GM23338 (cell line): ENCODE measurements around the gene GPATCH8. TPM values are rescaled to one million over a fixed set of nuclear protein-coding genes. Genes with fewer than 3 reads are reported as not detected.

Source experiments
- ATAC-seq: fragments of 200-7000 bp; cut with Tn5 transposase; 3 replicates; pipeline ENCODE4 v1.9.1; 2020
- DNase-seq: peaks from one replicate; pipeline ENCODE4 v3.0.0-alpha.2; 2015; ENCODE audit warnings: low spot score
- H2AFZ ChIP-seq: fragments of 200-600 bp; sonication (generic); 2 replicates; pipeline ENCODE4 v1.8.0; 2016; ENCODE audit warnings: antibody characterized with exemption, mild to moderate bottlenecking, moderate library complexity
- H3F3A ChIP-seq: fragments of 200-600 bp; sonication (generic); replicated peaks from 2 replicates; pipeline ENCODE4 v1.8.0; 2017; ENCODE audit warnings: antibody characterized with exemption, mixed run types, low read depth
- H3K27ac ChIP-seq: fragments of 200-600 bp; sonication (generic); 2 replicates; pipeline ENCODE4 v1.6.1; 2016; ENCODE audit warnings: low read depth
- H3K27me3 ChIP-seq: fragments of 200-600 bp; sonication (generic); 2 replicates; pipeline ENCODE4 v1.8.0; 2016; ENCODE audit warnings: mild to moderate bottlenecking, mixed run types, moderate library complexity; ENCODE audit not compliant: insufficient read depth
- H3K36me3 ChIP-seq: fragments of 200-600 bp; sonication (generic); 2 replicates; pipeline ENCODE4 v1.8.0; 2016; ENCODE audit warnings: mild to moderate bottlenecking; ENCODE audit not compliant: insufficient read depth
- H3K4me1 ChIP-seq: fragments of 200-600 bp; sonication (generic); 2 replicates; pipeline ENCODE4 v1.8.0; 2016; ENCODE audit warnings: mild to moderate bottlenecking, moderate library complexity; ENCODE audit not compliant: insufficient read depth
- H3K4me2 ChIP-seq: fragments of 200-600 bp; sonication (generic); 2 replicates; pipeline ENCODE4 v1.7.1; 2017; ENCODE audit warnings: mixed run types
- H3K4me3 ChIP-seq: fragments of 200-600 bp; sonication (generic); 2 replicates; pipeline ENCODE4 v1.6.1; 2016; ENCODE audit warnings: mixed run types
- H3K79me2 ChIP-seq: fragments of 200-600 bp; sonication (generic); replicated peaks from 2 replicates; pipeline ENCODE4 v1.8.0; 2017; ENCODE audit warnings: mild to moderate bottlenecking; ENCODE audit not compliant: insufficient read depth
- H3K9me2 ChIP-seq: fragments of 200-600 bp; sonication (generic); 2 replicates; pipeline ENCODE4 v1.8.0; 2017; ENCODE audit not compliant: insufficient read depth
- H4K20me1 ChIP-seq: fragments of 200-600 bp; sonication (generic); replicated peaks from 2 replicates; pipeline ENCODE4 v1.8.0; 2017; ENCODE audit warnings: mild to moderate bottlenecking; ENCODE audit not compliant: insufficient read depth
- H3K27ac Mint-ChIP-seq: 2 replicates; pipeline ENCODE4 v1.8.0; 2020; ENCODE audit warnings: inconsistent platforms, mild to moderate bottlenecking, moderate library complexity, mixed read lengths
- H3K27me3 Mint-ChIP-seq: 3 replicates; pipeline ENCODE4 v1.8.0; 2022; ENCODE audit warnings: low read depth, mild to moderate bottlenecking, moderate library complexity, mixed read lengths, inconsistent platforms; ENCODE audit not compliant: insufficient read depth, poor library complexity
- H3K36me3 Mint-ChIP-seq: 3 replicates; pipeline ENCODE4 v1.8.0; 2021; ENCODE audit warnings: low read depth, mild to moderate bottlenecking, inconsistent platforms, moderate library complexity, mixed read lengths
- H3K4me1 Mint-ChIP-seq: 3 replicates; pipeline ENCODE4 v1.8.0; 2020; ENCODE audit warnings: mild to moderate bottlenecking, inconsistent platforms, mixed read lengths
- H3K4me3 Mint-ChIP-seq: 3 replicates; pipeline ENCODE4 v1.8.0; 2021; ENCODE audit warnings: moderate library complexity, mild to moderate bottlenecking, inconsistent platforms, mixed read lengths
- H3K9me3 Mint-ChIP-seq: 3 replicates; pipeline ENCODE4 v1.8.0; 2020; ENCODE audit warnings: moderate library complexity, mild to moderate bottlenecking, inconsistent platforms, mixed read lengths
- CREB1 ChIP-seq: fragments of 250-450 bp; sonication (Bioruptor Pico); IDR thresholded peaks from 2 replicates; pipeline ENCODE4 v1.5.0; 2020; ENCODE audit warnings: low read depth, mild to moderate bottlenecking, moderate library complexity
- EZH2phosphoT487 ChIP-seq: fragments of 200-600 bp; sonication (generic); IDR thresholded peaks from one replicate; pipeline ENCODE4 v1.8.1; 2018; ENCODE audit warnings: antibody characterized with exemption; ENCODE audit not compliant: unreplicated experiment
- NANOG ChIP-seq: IDR thresholded peaks from 2 replicates; pipeline ENCODE4 v1.6.1; 2016; ENCODE audit warnings: antibody characterized with exemption, borderline replicate concordance
- POLR2AphosphoS5 ChIP-seq: IDR thresholded peaks from 2 replicates; pipeline ENCODE4 v1.6.1; 2016; ENCODE audit warnings: antibody characterized with exemption, low read depth
- STAT1 ChIP-seq: IDR thresholded peaks from one replicate; pipeline ENCODE4 v1.6.1; 2016; ENCODE audit warnings: antibody characterized with exemption; ENCODE audit not compliant: unreplicated experiment
- ZNF114 ChIP-seq: fragments of 250-450 bp; sonication (Bioruptor Pico); IDR thresholded peaks from 2 replicates; pipeline ENCODE4 v1.5.0; 2020; ENCODE audit warnings: mild to moderate bottlenecking, moderate library complexity
- ZNF331 ChIP-seq: fragments of 250-450 bp; sonication (Bioruptor Pico); IDR thresholded peaks from 2 replicates; pipeline ENCODE4 v1.5.0; 2020; ENCODE audit warnings: low read depth, mild to moderate bottlenecking, moderate library complexity
- polyA plus RNA-seq: library from polyadenylated mRNA; unstranded; fragments of >200 nt; fragmentation: Nextera tagmentation; extraction: Ambion mirVana; gene quantifications from 2 replicates; pipeline ENCODE4 v1.2.1, GENCODE V29; 2016
- total RNA-seq: library from RNA; depleted of rRNA; stranded (reverse); fragments of >200 nt; shearing (Covaris generic); gene quantifications from 2 replicates; pipeline ENCODE4 v1.2.3, GENCODE V29; 2014
- TF ChIP-seq, protein P1 (sequence below): IDR thresholded peaks from one replicate; pipeline ENCODE4 v1.6.1; 2018; ENCODE audit warnings: antibody characterized with exemption; ENCODE audit not compliant: unreplicated experiment
- TF ChIP-seq, protein P2 (sequence below): fragments of 250-450 bp; sonication (Bioruptor Pico); IDR thresholded peaks from 2 replicates; pipeline ENCODE4 v1.5.0; 2020; ENCODE audit warnings: mild to moderate bottlenecking, moderate library complexity
- TF ChIP-seq, protein P3 (sequence below), 2 experiments: fragments of 200-600 bp in 1 of 2; sonication (generic) in 1 of 2; conservative IDR thresholded peaks; 2 replicates each; pipeline versions ENCODE4 v1.5.1 to v1.6.1; 2016 to 2017; ENCODE audit warnings: antibody characterized with exemption in 2 of 2, low read depth in 2 of 2, mild to moderate bottlenecking in 2 of 2, moderate library complexity in 1 of 2

GPATCH8 gene
- total and polyA plus RNA-seq, 2 experiments from 2014 or later = 44.4 to 76.5 TPM

DNA sequence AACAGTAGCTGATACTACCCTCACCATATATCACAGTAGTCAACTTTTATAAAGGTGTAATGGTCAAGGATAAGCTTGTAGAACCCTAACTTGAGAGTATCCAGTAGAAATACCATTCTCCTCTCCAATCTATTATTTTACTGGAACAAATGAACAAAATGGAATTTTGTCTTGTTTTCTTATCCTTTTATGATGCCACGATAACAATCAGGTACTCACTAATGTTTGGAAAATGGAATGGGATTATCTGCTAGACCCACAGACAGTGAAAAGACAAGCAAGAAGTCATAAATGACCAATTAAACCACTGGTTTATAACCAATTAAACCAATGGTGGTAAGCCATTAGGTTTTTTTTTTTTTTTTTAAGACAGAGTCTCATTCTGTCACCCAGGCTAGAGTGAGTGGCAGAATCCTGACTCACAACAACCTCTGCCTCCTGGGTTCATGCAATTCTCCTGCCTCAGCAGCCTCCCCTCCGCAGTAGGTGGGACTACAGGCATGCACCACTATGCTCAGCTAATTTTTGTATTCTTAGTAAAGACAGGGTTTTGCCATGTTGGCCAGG lies 10.4 kb downstream of the GPATCH8 start:
- Histone ChIP-seq H3F3A (no peaks in the 10 kb centered on the region), H2AFZ (no peak overlapping the region), H3K4me2 (no peak overlapping the region), H3K4me3 (no peak overlapping the region), H3K79me2 (peaks cover 100% of the 10 kb centered on the region), H3K36me3 (no peaks in the 10 kb centered on the region), H3K27ac (no peak overlapping the region), H4K20me1 (peaks cover 68% of the 10 kb centered on the region), H3K4me1 (no peaks in the 10 kb centered on the region; the same call in 1 of the 2 replicates), H3K9me2 (no peaks in the 10 kb centered on the region), H3K27me3 (no peaks in the 10 kb centered on the region)
- ATAC-seq (no peak), DNase-seq (no peak)
- Mint-ChIP-seq H3K4me3 (no peak overlapping the region), H3K27me3 (no peaks in the 10 kb centered on the region), H3K36me3 (peaks cover 26% of the 10 kb centered on the region), H3K27ac (no peak overlapping the region), H3K4me1 (no peaks in the 10 kb centered on the region), H3K9me3 (no peaks in the 10 kb centered on the region)
- TF ChIP-seq POLR2AphosphoS5 (no peak), ZNF114 (no peak), NANOG (no peak), CREB1 (CRISPR knock-in tag) (no peak)

DNA sequence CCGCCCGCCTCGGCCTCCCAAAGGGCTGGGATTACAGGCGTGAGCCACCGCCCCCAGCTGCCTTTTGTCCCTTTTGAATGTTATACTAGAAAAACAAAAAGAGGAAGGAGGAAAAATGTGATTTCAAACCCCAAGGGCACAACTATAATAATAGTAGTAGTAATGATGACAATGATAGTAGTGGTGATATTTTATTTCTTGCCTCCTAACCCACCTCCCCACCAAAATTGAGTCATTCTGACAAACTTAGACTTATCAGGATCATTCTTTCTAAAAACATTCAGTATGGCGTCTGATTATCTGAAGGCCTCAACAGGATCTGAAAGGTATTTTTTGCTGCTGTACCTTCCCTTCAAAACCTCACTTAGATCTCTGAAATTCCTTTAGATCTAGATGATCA lies 13.6 kb downstream of the GPATCH8 start:
- Histone ChIP-seq H3F3A (no peaks in the 10 kb centered on the region), H4K20me1 (peaks cover 60% of the 10 kb centered on the region), H3K4me2 (no peak overlapping the region), H3K4me1 (peaks cover 14% of the 10 kb centered on the region; the same call in 1 of the 2 replicates), H3K79me2 (peaks cover 100% of the 10 kb centered on the region), H3K36me3 (no peaks in the 10 kb centered on the region), H3K4me3 (no peak overlapping the region), H3K9me2 (no peaks in the 10 kb centered on the region), H2AFZ (no peak overlapping the region), H3K27me3 (no peaks in the 10 kb centered on the region), H3K27ac (no peak overlapping the region)
- H3K27me3 Mint-ChIP-seq = peaks cover 2% of the 10 kb centered on the region
- DNase-seq = no peak
- H3K4me1 Mint-ChIP-seq = peaks cover 6% of the 10 kb centered on the region
- H3K4me3 Mint-ChIP-seq = no peak overlapping the region
- H3K27ac Mint-ChIP-seq = no peak overlapping the region
- peaks cover 30% of the 10 kb centered on the region for H3K36me3 Mint-ChIP-seq
- ATAC-seq = no peak
- H3K9me3 Mint-ChIP-seq = no peaks in the 10 kb centered on the region
- no peak for TF ChIP-seq POLR2AphosphoS5
- TF ChIP-seq, protein P1, sequence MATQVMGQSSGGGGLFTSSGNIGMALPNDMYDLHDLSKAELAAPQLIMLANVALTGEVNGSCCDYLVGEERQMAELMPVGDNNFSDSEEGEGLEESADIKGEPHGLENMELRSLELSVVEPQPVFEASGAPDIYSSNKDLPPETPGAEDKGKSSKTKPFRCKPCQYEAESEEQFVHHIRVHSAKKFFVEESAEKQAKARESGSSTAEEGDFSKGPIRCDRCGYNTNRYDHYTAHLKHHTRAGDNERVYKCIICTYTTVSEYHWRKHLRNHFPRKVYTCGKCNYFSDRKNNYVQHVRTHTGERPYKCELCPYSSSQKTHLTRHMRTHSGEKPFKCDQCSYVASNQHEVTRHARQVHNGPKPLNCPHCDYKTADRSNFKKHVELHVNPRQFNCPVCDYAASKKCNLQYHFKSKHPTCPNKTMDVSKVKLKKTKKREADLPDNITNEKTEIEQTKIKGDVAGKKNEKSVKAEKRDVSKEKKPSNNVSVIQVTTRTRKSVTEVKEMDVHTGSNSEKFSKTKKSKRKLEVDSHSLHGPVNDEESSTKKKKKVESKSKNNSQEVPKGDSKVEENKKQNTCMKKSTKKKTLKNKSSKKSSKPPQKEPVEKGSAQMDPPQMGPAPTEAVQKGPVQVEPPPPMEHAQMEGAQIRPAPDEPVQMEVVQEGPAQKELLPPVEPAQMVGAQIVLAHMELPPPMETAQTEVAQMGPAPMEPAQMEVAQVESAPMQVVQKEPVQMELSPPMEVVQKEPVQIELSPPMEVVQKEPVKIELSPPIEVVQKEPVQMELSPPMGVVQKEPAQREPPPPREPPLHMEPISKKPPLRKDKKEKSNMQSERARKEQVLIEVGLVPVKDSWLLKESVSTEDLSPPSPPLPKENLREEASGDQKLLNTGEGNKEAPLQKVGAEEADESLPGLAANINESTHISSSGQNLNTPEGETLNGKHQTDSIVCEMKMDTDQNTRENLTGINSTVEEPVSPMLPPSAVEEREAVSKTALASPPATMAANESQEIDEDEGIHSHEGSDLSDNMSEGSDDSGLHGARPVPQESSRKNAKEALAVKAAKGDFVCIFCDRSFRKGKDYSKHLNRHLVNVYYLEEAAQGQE = no peak
- TF ChIP-seq NANOG = no peak
- TF ChIP-seq, protein P2, sequence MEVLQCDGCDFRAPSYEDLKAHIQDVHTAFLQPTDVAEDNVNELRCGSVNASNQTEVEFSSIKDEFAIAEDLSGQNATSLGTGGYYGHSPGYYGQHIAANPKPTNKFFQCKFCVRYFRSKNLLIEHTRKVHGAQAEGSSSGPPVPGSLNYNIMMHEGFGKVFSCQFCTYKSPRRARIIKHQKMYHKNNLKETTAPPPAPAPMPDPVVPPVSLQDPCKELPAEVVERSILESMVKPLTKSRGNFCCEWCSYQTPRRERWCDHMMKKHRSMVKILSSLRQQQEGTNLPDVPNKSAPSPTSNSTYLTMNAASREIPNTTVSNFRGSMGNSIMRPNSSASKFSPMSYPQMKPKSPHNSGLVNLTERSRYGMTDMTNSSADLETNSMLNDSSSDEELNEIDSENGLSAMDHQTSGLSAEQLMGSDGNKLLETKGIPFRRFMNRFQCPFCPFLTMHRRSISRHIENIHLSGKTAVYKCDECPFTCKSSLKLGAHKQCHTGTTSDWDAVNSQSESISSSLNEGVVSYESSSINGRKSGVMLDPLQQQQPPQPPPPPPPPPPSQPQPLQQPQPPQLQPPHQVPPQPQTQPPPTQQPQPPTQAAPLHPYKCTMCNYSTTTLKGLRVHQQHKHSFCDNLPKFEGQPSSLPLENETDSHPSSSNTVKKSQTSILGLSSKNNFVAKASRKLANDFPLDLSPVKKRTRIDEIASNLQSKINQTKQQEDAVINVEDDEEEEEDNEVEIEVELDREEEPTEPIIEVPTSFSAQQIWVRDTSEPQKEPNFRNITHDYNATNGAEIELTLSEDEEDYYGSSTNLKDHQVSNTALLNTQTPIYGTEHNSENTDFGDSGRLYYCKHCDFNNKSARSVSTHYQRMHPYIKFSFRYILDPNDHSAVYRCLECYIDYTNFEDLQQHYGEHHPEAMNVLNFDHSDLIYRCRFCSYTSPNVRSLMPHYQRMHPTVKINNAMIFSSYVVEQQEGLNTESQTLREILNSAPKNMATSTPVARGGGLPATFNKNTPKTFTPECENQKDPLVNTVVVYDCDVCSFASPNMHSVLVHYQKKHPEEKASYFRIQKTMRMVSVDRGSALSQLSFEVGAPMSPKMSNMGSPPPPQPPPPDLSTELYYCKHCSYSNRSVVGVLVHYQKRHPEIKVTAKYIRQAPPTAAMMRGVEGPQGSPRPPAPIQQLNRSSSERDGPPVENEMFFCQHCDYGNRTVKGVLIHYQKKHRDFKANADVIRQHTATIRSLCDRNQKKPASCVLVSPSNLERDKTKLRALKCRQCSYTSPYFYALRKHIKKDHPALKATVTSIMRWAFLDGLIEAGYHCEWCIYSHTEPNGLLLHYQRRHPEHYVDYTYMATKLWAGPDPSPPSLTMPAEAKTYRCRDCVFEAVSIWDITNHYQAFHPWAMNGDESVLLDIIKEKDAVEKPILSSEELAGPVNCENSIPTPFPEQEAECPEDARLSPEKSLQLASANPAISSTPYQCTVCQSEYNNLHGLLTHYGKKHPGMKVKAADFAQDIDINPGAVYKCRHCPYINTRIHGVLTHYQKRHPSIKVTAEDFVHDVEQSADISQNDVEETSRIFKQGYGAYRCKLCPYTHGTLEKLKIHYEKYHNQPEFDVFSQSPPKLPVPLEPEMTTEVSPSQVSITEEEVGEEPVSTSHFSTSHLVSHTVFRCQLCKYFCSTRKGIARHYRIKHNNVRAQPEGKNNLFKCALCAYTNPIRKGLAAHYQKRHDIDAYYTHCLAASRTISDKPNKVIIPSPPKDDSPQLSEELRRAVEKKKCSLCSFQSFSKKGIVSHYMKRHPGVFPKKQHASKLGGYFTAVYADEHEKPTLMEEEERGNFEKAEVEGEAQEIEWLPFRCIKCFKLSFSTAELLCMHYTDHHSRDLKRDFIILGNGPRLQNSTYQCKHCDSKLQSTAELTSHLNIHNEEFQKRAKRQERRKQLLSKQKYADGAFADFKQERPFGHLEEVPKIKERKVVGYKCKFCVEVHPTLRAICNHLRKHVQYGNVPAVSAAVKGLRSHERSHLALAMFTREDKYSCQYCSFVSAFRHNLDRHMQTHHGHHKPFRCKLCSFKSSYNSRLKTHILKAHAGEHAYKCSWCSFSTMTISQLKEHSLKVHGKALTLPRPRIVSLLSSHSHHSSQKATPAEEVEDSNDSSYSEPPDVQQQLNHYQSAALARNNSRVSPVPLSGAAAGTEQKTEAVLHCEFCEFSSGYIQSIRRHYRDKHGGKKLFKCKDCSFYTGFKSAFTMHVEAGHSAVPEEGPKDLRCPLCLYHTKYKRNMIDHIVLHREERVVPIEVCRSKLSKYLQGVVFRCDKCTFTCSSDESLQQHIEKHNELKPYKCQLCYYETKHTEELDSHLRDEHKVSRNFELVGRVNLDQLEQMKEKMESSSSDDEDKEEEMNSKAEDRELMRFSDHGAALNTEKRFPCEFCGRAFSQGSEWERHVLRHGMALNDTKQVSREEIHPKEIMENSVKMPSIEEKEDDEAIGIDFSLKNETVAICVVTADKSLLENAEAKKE (CRISPR knock-in tag) = no peak
- no peak for TF ChIP-seq STAT1
- no peak for TF ChIP-seq ZNF331
- no peak for TF ChIP-seq CREB1 (CRISPR knock-in tag)
- TF ChIP-seq, protein P3, sequence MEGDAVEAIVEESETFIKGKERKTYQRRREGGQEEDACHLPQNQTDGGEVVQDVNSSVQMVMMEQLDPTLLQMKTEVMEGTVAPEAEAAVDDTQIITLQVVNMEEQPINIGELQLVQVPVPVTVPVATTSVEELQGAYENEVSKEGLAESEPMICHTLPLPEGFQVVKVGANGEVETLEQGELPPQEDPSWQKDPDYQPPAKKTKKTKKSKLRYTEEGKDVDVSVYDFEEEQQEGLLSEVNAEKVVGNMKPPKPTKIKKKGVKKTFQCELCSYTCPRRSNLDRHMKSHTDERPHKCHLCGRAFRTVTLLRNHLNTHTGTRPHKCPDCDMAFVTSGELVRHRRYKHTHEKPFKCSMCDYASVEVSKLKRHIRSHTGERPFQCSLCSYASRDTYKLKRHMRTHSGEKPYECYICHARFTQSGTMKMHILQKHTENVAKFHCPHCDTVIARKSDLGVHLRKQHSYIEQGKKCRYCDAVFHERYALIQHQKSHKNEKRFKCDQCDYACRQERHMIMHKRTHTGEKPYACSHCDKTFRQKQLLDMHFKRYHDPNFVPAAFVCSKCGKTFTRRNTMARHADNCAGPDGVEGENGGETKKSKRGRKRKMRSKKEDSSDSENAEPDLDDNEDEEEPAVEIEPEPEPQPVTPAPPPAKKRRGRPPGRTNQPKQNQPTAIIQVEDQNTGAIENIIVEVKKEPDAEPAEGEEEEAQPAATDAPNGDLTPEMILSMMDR (conservative IDR thresholded peaks at IDR 0.05; ENCODE audit: low read depth in 2 of 2) = no peak
- TF ChIP-seq ZNF114 = no peak
- TF ChIP-seq EZH2phosphoT487 = no peak
